ENCODE data around the gene TTC39A. TPM values are rescaled to one million over a fixed set of nuclear protein-coding genes. Genes with fewer than 3 reads are reported as not detected.

TTC39A gene
- total RNA-seq, 1 donor from 2014 or later, result 0.95 TPM

DNA sequence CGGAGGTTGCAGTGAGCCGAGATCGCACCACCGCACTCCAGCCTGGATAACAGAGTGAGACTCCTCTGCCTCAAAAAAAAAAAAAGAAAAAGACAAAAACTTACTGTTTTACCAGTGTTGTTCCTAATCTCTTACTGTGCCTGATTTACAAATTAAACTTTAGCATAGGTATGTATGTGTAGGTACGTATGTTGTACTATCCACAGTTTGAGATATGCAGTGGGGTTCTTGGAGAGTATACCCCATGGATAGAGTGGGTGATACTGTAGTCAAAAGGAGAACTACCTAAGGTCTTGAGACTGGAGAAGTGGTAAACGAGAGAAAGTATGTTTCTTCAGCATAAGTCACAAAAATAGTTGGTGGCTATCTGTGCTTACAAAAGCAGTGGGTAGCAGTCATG lies 55.7 kb downstream of the TTC39A start:
- H3K9me3 Mint-ChIP-seq (ENCODE audit: unreplicated experiment), result no peaks in the 10 kb centered on the region

DNA sequence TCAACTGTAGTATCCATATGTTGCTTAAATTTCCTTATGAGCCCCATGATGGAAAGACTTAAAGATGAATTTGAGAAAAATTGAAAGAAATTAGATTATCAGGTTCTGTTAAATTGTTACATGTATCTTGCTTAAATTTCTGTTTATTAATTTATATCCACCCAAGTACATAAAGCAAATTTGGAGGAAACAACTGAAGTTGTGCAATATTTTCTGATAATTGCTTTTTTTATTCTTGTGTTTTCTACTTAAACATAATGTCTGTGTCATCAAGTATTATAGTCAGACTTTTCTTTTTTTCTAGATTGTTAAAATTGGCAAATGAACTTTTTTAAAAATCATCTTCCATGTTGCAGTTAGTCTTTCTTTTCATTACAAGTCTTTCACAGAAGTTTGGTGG lies 57.4 kb downstream of the TTC39A start:
- Mint-ChIP-seq H3K27me3 (ENCODE audit: unreplicated experiment) (no peaks in the 10 kb centered on the region), H3K36me3 (ENCODE audit: low read depth, unreplicated experiment) (peaks cover 3% of the 10 kb centered on the region), H3K9me3 (ENCODE audit: unreplicated experiment) (no peaks in the 10 kb centered on the region), H3K27ac (ENCODE audit: unreplicated experiment) (no peak overlapping the region), H3K4me1 (ENCODE audit: unreplicated experiment) (peaks cover 1% of the 10 kb centered on the region), H3K4me3 (ENCODE audit: unreplicated experiment) (no peak overlapping the region)
- DNase-seq (ENCODE audit: low spot score), result no peak
- TF ChIP-seq, protein P1, sequence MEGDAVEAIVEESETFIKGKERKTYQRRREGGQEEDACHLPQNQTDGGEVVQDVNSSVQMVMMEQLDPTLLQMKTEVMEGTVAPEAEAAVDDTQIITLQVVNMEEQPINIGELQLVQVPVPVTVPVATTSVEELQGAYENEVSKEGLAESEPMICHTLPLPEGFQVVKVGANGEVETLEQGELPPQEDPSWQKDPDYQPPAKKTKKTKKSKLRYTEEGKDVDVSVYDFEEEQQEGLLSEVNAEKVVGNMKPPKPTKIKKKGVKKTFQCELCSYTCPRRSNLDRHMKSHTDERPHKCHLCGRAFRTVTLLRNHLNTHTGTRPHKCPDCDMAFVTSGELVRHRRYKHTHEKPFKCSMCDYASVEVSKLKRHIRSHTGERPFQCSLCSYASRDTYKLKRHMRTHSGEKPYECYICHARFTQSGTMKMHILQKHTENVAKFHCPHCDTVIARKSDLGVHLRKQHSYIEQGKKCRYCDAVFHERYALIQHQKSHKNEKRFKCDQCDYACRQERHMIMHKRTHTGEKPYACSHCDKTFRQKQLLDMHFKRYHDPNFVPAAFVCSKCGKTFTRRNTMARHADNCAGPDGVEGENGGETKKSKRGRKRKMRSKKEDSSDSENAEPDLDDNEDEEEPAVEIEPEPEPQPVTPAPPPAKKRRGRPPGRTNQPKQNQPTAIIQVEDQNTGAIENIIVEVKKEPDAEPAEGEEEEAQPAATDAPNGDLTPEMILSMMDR (IDR thresholded peaks at IDR 0.05; ENCODE audit: unreplicated experiment), result no peak

More for the DNA sequence above, 55.7 kb downstream of the TTC39A start:
- no peak for DNase-seq (ENCODE audit: low spot score)
- H3K4me3 Mint-ChIP-seq (ENCODE audit: unreplicated experiment), result no peak overlapping the region
- H3K27ac Mint-ChIP-seq (ENCODE audit: unreplicated experiment), result no peak overlapping the region
- H3K27me3 Mint-ChIP-seq (ENCODE audit: unreplicated experiment), result no peaks in the 10 kb centered on the region
- H3K36me3 Mint-ChIP-seq (ENCODE audit: low read depth, unreplicated experiment), result peaks cover 3% of the 10 kb centered on the region
- H3K4me1 Mint-ChIP-seq (ENCODE audit: unreplicated experiment), result no peaks in the 10 kb centered on the region
- TF ChIP-seq, protein P1 (IDR thresholded peaks at IDR 0.05; ENCODE audit: unreplicated experiment), result no peak

DNA sequence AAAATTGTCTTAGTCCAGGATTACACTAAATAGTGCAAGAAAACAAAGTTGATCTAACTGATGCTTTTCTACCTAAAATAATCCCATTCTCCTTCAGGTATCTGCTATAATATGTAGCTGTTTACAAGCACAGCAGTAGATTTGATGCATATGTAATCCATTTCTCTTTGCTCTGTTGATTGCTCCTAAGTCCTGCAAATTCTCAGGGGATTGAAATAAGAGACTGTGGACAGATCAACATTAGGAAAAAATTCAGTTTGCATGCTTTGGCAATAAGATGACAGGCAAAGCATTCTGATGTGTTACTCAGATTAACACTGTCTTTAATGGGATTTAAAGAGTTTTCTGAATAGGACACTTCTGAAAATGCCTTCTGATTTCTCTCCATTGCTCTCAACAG lies 59.6 kb downstream of the TTC39A start:
- H3K27me3 Mint-ChIP-seq (ENCODE audit: unreplicated experiment), result no peaks in the 10 kb centered on the region
- DNase-seq (ENCODE audit: low spot score), result no peak
- H3K9me3 Mint-ChIP-seq (ENCODE audit: unreplicated experiment), result no peaks in the 10 kb centered on the region
- TF ChIP-seq, protein P1 (IDR thresholded peaks at IDR 0.05; ENCODE audit: unreplicated experiment), result no peak
- peak overlapping the region; percentile 16 for H3K4me3 Mint-ChIP-seq (ENCODE audit: unreplicated experiment)
- no peaks in the 10 kb centered on the region for H3K36me3 Mint-ChIP-seq (ENCODE audit: low read depth, unreplicated experiment)
- H3K4me1 Mint-ChIP-seq (ENCODE audit: unreplicated experiment), result peaks cover 7% of the 10 kb centered on the region
- no peak overlapping the region for H3K27ac Mint-ChIP-seq (ENCODE audit: unreplicated experiment)

DNA sequence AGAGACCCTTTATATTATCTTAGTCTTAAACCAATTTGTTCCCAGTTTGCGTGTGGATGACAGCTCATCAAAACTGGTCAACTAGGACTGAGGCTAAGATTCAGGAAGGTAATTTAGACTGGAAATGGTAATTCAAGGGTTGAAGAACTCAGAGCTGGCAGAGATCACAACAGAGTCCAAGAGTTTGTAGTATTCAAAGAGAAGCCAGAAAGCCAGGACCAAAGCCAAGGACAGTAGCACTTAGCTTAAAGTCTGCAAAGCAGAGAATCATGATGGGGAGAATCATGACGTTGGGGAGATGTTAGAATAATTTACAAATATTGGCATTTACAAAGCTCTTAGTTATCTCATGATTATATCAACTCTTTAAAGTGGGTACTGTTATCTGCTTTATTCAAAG lies 61.7 kb downstream of the TTC39A start:
- peaks cover 23% of the 10 kb centered on the region for H3K4me1 Mint-ChIP-seq (ENCODE audit: unreplicated experiment)
- no peak overlapping the region for H3K27ac Mint-ChIP-seq (ENCODE audit: unreplicated experiment)
- no peaks in the 10 kb centered on the region for H3K9me3 Mint-ChIP-seq (ENCODE audit: unreplicated experiment)
- DNase-seq (ENCODE audit: low spot score), result no peak
- no peaks in the 10 kb centered on the region for H3K36me3 Mint-ChIP-seq (ENCODE audit: low read depth, unreplicated experiment)
- H3K4me3 Mint-ChIP-seq (ENCODE audit: unreplicated experiment), result no peak overlapping the region
- no peaks in the 10 kb centered on the region for H3K27me3 Mint-ChIP-seq (ENCODE audit: unreplicated experiment)
- TF ChIP-seq, protein P1 (IDR thresholded peaks at IDR 0.05; ENCODE audit: unreplicated experiment), result no peak

DNA sequence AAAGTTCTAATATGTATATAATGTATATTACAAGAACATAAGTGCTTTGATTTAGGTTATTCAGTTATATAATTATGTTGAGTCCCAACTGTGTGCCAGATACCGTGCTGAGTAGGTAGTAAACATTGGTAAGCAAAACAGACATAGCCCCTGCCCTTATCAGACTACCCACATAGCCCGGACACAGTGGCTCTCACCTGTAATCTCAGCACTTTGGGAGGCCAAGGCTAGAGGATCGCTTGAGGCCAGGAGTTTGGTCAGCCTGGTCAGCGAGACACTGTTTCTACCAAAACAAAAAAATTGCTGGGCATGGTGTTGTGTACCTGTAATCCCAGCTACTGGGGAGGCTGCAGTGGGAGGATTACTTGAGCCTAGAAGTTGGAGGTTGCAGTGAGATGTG lies 63.6 kb downstream of the TTC39A start:
- no peaks in the 10 kb centered on the region for H3K36me3 Mint-ChIP-seq (ENCODE audit: low read depth, unreplicated experiment)
- peaks cover 27% of the 10 kb centered on the region for H3K4me1 Mint-ChIP-seq (ENCODE audit: unreplicated experiment)
- H3K27ac Mint-ChIP-seq (ENCODE audit: unreplicated experiment), result no peak overlapping the region
- H3K9me3 Mint-ChIP-seq (ENCODE audit: unreplicated experiment), result no peaks in the 10 kb centered on the region
- no peak for DNase-seq (ENCODE audit: low spot score)
- no peaks in the 10 kb centered on the region for H3K27me3 Mint-ChIP-seq (ENCODE audit: unreplicated experiment)
- TF ChIP-seq, protein P1 (IDR thresholded peaks at IDR 0.05; ENCODE audit: unreplicated experiment), result no peak
- no peak overlapping the region for H3K4me3 Mint-ChIP-seq (ENCODE audit: unreplicated experiment)
